Measurements from ENCODE around the gene PYDC2. TPM values are rescaled to one million over a fixed set of nuclear protein-coding genes. Genes with fewer than 3 reads are reported as not detected.
A peak's percentile ranks its signal among the peaks of the same experiment; 100 is the strongest.

PYDC2 gene
- total RNA-seq, 1 experiment from 2014 or later: not detected

DNA sequence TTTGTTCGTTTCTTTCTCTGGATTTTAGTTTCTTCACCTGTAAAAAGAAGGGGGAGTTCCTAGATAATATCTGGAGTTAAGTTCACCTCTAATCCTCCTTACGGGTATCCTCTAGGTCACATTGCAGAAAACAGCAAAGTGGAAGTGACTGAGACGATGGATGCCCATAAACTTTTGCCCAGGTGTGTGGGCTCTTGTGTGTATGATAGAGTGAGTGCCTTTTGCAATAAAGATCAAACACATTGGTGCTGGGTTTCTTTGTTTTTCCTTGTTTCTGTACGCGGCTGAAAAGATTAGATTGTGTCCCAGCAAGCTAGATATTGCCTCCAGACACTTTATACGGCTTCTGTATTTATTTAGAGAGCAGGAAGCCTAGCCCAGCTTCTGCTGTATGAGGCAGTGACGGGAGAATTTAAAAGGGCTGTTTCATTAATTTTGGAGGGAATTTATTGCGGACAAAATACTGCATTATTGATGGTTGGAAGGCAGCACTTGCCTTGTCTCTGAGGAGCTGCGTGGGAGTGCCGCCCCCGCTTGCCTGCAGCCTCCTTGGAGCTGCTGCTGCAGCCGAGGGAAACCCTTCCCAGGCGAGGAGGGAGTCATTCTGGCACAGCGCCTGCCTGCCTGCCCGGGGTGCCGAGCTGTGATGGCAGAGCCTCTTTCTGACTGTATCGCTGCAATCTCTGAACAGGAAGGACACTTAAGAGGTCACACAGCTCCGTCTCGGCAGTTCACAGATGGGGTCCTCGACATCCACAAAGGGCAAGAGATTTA lies 38.5 kb downstream of the PYDC2 start:
- no peaks in the 10 kb centered on the region for H3K27me3 Mint-ChIP-seq (ENCODE audit: low read depth)
- H3K4me3 Mint-ChIP-seq: no peak overlapping the region
- H3K4me1 Mint-ChIP-seq: peaks cover 35% of the 10 kb centered on the region
- ChIA-PET CTCF (interaction anchor here (0.9 kb wide), 1 partner anchor 309 kb away, joined by 3 read pairs; no protein-coding TSS in a partner anchor), POLR2A (no interaction called here)
- no peaks in the 10 kb centered on the region for H3K9me3 Mint-ChIP-seq
- H3K27ac Mint-ChIP-seq: no peak overlapping the region
- ATAC-seq (peak; percentile 72), DNase-seq (ENCODE audit: low spot score) (peak; percentile 13)
- no peaks in the 10 kb centered on the region for H3K36me3 Mint-ChIP-seq
- TF ChIP-seq, protein P1, sequence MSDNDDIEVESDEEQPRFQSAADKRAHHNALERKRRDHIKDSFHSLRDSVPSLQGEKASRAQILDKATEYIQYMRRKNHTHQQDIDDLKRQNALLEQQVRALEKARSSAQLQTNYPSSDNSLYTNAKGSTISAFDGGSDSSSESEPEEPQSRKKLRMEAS (CRISPR knock-in tag; IDR thresholded peaks at IDR 0.05): no peak
- TF ChIP-seq CREB1 (CRISPR knock-in tag; IDR thresholded peaks at IDR 0.05) (no peak), ETV6 (CRISPR knock-in tag; IDR thresholded peaks at IDR 0.05) (no peak), TCF7 (CRISPR knock-in tag; IDR thresholded peaks at IDR 0.05; ENCODE audit: low read depth) (no peak), E2F4 (CRISPR knock-in tag; IDR thresholded peaks at IDR 0.05; ENCODE audit: borderline replicate concordance, low read depth) (no peak), GTF2I (CRISPR knock-in tag; conservative IDR thresholded peaks at IDR 0.05) (no peak), ZNF512 (CRISPR knock-in tag; IDR thresholded peaks at IDR 0.05; ENCODE audit: borderline replicate concordance) (no peak), IRF2 (CRISPR knock-in tag; IDR thresholded peaks at IDR 0.05; ENCODE audit: borderline replicate concordance, low read depth) (no peak), ZNF416 (CRISPR knock-in tag; IDR thresholded peaks at IDR 0.05) (no peak), ZNF138 (CRISPR knock-in tag; conservative IDR thresholded peaks at IDR 0.05) (no peak), AR (CRISPR knock-in tag; IDR thresholded peaks at IDR 0.05) (no peak), ZNF425 (CRISPR knock-in tag; conservative IDR thresholded peaks at IDR 0.05) (no peak), ARID4B (CRISPR knock-in tag; IDR thresholded peaks at IDR 0.05; ENCODE audit: borderline replicate concordance) (no peak), USF1 (CRISPR knock-in tag; IDR thresholded peaks at IDR 0.05) (no peak), SMAD3 (CRISPR knock-in tag; IDR thresholded peaks at IDR 0.05; ENCODE audit: borderline replicate concordance) (no peak), ATF1 (CRISPR knock-in tag; IDR thresholded peaks at IDR 0.05) (no peak), ZNF232 (CRISPR knock-in tag; IDR thresholded peaks at IDR 0.05) (no peak)
- TF ChIP-seq, protein P2, sequence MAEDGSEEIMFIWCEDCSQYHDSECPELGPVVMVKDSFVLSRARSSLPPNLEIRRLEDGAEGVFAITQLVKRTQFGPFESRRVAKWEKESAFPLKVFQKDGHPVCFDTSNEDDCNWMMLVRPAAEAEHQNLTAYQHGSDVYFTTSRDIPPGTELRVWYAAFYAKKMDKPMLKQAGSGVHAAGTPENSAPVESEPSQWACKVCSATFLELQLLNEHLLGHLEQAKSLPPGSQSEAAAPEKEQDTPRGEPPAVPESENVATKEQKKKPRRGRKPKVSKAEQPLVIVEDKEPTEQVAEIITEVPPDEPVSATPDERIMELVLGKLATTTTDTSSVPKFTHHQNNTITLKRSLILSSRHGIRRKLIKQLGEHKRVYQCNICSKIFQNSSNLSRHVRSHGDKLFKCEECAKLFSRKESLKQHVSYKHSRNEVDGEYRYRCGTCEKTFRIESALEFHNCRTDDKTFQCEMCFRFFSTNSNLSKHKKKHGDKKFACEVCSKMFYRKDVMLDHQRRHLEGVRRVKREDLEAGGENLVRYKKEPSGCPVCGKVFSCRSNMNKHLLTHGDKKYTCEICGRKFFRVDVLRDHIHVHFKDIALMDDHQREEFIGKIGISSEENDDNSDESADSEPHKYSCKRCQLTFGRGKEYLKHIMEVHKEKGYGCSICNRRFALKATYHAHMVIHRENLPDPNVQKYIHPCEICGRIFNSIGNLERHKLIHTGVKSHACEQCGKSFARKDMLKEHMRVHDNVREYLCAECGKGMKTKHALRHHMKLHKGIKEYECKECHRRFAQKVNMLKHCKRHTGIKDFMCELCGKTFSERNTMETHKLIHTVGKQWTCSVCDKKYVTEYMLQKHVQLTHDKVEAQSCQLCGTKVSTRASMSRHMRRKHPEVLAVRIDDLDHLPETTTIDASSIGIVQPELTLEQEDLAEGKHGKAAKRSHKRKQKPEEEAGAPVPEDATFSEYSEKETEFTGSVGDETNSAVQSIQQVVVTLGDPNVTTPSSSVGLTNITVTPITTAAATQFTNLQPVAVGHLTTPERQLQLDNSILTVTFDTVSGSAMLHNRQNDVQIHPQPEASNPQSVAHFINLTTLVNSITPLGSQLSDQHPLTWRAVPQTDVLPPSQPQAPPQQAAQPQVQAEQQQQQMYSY (CRISPR knock-in tag; IDR thresholded peaks at IDR 0.05): no peak
- TF ChIP-seq, protein P3, sequence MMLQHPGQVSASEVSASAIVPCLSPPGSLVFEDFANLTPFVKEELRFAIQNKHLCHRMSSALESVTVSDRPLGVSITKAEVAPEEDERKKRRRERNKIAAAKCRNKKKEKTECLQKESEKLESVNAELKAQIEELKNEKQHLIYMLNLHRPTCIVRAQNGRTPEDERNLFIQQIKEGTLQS (CRISPR knock-in tag; conservative IDR thresholded peaks at IDR 0.05): no peak
